Hematopoietic multipotent progenitor cell treated with erythropoietin and hydrocortisone succinate and interleukin-3 and kit ligand, for 17 days (in vitro differentiated cells): ENCODE data around the gene ELN.
"Not testable (repeated sequence)": the region's sequence is repeated elsewhere in the genome, so short reads cannot be mapped to it uniquely, and the experiment has no call there.

Experiments used
- DNase-seq: peaks from one replicate; pipeline ENCODE4 v3.0.0-alpha.2; 2015; ENCODE audit warnings: low spot score

ELN gene

DNA sequence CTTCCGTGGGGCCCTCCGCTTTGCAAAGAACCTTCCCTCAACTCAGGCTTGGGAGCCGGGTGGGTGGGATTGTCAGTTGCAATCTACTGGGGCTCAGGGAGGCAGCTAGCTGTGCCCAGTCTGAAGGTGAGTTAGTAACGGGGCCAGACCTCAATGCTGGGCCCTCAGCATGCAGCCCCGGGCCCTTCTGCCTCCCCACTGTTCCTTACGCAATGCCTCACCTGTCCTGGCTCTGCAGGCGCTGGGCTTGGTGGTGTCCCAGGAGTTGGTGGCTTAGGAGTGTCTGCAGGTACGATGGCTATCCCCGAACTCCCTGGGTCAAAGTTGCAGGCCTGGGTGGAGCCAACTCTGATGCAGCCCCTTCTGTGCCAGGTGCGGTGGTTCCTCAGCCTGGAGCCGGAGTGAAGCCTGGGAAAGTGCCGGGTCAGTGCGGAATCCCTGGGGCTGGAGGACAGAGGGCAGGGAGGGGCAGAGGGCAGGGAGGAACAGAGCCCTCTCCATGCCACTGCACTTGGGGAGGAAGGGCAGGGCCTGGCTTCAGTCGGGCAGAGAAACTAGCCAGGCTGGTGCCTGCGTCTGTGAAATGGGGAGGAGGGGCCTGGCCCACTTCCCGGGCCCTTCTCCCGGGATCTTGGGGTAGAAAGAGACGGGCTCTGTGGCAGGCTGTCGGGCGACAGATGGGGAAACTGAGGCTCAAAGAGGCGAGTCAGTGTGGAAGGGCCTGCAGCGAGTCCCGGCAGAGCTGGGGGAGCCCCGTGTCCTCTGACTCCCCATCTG is 15.0 kb downstream of the ELN start:
- no peak for DNase-seq

DNA sequence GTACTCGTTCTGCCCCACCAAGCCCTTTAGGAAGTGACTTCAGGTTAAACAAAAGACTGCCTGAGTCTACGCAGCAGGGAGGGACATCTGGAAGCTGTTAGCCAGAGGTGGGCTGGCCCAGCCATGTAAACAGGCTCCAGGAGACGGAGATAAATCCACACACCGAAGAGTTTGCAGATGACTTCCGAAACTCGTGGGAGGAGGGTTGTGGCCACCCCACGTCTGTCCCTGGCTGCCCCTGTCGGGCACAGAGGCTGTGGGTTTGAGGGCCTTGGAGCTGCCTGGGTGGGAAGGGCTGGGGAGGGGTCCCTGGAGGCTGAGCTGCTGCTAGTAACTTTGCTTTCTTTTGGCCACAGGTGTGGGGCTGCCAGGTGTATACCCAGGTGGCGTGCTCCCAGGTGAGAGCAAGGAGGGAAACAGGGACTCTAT is 15.6 kb downstream of the ELN start:
- DNase-seq: no peak

DNA sequence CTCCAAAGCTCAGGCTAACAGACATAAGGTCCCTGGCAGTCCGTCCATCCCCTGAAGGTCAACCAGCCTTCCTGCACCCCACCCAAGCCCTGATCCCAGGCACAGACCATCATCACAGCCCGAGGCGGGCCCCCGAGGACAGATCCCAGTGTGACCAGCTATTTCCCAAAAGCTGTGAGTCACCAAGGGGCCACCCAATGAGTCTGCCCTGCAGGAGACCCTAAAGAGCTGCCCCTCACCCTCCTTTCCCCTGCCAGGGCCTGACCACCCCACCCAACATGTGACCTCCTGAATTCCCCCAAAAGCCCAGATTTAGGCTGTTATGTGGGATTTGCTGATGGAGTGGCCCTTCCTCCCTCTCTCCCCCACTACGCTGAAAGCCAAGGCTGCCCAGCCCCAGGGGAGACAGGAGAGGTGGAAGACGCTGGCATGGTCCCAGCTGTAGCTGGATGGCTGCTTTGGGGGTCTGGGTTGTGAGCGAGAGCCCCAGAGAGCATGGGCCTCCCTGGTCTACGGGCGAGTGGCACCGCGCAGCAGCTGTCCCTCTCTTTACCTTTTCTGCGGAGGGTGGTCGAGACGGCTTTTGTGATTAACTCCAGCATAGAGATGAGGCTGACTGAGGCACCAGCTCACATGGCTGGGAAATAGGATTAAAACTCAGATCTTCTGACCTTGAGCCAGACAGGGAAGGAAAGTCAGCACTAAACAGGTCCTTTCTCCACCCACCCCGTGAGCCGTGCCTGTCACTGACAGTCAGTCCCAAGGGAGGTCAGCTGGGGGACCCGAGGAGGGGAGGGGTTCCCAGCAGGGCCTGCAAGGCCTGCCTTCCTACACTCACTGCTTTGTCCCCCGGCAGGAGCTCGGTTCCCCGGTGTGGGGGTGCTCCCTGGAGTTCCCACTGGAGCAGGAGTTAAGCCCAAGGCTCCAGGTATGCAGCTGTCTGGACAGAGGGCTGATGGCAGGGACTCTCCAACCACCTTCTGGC is 16.7 kb downstream of the ELN start:
- DNase-seq: no peak

DNA sequence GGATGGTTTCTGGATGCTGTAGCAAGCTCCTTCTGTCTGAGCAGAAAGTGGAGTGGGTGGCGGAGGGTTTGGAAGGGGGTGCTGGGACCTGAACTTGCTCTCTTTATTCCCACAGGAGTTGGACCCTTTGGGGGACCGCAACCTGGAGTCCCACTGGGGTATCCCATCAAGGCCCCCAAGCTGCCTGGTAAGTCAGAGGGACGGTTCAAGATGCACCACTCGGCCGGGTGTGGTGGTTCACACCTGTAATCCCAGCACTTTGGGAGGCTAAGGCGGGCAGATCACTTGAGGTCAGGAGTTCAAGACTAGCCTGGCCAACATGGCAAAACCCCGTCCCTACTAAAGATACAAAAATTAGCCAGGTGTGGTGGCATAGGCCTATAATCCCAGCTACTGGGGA is 18.6 kb downstream of the ELN start:
- not testable (repeated sequence) for DNase-seq

DNA sequence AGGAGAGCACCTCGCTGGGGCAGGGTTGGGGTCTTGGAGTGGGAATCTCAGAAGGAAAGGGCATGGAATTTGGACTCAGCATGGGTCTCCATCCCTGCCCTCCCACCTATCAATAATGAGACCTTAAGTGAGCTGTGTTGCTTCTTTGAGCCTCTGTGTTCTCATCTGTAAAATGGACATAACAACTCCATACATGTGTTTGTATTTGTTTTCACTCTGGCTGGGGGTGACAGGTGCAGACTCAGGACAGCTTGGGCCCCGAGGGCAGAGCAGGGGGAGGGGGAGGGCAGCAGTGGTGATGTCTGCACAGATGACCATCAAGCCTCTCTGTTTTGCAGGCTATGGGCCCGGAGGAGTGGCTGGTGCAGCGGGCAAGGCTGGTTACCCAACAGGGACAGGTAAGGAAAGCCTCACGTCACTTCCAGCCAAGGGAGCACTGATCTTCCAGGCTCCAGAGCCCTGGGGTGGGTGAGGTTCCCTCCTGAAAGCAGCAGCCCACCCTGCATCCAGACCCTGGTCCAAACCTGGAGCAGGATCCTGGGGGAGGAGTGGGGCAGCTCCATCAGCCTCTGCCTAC is 19.9 kb downstream of the ELN start:
- no peak for DNase-seq

DNA sequence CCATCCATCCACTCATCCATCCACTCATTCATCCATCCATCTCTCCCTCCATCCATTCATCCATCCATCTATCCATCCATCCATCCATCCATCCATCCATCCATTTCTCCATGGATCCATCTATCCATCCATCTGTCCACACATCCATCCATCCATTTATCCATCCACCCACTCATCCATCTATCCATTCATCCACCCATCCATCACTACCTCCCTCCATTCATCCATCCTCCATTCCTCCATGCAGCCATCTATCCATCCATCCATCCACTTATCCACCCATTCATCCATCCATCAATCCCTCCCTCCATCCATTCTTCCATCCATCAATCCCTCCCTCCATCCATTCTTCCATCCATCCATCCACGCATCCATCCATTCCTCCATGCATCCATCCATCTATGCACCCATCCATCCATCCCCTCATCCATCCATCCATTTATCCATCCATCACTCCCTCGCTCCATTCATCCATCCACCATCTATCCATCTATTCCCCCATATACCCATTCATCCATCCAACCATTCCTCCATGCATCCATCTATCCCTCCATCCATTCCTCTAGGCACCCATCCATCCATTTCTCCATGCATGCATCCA is 21.1 kb downstream of the ELN start:
- DNase-seq: no peak

DNA sequence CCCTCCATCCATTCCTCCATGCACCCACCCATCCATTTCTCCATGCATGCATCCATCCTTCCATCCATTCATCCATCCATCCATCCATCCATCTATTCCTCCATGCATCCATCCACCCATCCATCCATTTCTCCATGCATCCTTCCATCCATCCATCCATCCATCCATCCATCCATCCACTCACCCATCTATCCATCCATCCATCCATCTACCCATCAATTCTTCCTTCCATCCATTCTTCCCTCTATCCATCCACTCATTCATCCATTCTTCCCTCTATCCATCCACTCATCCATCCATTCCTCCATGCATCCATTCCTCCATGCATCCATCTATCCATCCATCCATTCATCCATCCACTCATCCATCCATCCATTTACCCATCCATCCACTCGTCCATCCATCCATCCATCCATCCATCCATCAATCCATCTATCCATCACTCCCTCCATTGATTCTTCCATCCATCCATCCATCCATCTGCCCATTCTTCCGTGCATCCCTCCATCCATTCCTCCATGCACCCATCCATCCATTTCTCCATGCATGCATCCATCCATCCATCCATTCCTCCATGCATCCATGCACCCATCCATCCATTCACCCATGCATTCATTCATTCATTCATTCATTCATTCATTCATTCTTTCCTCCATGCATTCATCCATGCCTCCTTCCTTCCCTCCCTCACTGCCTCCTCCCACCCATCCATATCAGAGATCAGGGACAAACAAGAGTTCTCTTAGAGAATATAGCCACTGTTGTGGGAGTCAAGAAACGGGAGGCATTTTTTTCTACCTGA is 22.2 kb downstream of the ELN start:
- DNase-seq: no peak

DNA sequence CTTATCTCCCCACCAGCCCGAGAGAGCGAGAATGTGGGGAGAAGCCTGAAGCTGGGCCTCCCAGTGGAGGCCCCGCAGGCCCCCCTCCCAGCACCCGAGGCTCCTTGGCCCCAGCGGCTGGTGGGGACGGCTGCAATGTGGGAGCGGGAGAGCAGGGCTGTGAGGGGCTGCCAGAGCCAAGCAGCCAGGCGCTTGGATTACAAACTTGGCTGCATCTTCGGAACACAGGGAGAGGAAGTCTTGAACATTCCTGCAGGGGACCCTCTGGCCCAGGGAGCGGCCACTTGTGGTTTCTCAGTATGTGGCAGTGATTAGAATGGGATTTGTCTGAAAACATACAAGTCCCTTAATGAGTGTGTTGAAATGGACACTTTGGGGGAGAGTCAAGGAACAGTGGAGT is 23.2 kb downstream of the ELN start:
- DNase-seq: no peak

DNA sequence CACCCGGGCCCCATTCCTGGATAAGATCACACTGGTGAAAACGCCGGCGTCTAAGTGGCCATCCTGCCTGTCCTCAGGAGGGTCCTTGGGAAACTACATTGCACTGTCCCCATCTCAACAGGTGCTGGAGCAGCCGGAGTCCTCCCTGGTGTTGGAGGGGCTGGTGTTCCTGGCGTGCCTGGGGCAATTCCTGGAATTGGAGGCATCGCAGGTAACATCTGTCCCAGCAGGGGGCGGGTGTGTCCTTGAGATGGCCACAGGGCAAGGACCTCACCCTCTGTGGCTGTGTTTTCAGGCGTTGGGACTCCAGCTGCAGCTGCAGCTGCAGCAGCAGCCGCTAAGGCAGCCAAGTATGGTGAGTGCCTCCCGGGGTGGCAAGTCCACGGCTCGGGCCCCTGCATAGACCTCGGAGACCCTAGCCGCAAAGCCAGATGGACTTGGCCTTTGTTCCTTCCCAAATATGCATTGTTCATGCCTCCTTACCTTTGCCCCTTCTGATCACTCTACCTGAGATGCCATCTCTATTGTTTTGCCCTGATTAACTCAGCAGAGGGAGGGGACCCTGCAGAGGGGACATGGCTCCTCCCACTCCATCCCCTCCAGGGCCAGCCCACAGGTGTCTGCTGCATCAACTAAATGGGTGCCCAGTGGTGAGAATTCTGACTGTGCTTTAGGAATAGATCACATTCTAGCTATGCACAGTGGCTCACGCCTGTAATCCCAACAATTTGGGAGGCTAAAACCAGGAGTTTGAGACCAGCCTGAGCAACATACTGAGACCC is 23.8 kb downstream of the ELN start:
- DNase-seq: no peak

DNA sequence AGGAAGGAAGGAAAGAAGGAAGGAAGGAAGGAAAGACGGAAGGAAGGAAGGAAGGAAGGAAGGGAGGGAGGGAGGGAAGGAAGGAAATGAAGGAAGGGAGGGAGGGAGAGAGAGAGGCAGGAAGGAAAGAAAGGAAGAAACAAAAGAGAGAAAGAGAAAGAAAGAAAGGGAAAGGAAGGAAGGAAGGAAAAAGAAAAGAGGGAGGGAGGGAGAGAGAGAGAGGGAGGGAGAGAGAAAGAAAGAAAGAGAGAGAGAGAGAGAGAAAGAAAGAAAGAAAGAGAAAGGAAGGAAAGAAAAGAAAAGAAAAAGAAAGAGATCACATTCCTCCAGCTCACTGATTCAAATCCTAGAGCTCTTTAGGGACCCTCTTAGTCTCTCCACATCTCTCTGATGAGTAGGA is 24.7 kb downstream of the ELN start:
- DNase-seq: no peak

DNA sequence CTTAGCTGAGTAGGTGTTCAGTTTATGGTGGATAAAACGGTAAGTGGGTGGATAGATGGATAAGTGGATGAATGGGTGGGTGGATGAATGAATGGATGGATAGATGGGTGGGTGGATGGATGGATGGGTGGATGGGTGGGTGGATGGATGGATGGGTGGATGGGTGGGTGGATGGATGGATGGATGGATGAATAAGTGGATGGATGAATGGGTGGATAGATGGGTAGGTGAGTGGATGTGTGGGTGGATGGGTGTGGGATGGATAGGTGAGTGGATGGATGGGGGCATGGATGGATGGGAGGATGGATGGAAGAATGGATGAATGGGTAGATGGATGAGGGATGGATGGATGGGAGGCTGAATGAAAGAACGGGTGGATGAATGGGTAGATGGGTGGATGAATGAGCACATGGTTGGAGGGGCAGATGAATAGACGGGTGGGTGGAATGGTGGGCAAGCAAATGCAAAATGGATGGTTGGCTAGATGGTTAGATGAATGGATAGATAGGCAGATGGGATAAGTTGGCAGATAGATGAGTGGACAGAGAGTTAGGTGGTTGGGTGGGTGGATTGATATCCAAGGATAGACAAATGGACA is 25.7 kb downstream of the ELN start:
- DNase-seq: no peak

DNA sequence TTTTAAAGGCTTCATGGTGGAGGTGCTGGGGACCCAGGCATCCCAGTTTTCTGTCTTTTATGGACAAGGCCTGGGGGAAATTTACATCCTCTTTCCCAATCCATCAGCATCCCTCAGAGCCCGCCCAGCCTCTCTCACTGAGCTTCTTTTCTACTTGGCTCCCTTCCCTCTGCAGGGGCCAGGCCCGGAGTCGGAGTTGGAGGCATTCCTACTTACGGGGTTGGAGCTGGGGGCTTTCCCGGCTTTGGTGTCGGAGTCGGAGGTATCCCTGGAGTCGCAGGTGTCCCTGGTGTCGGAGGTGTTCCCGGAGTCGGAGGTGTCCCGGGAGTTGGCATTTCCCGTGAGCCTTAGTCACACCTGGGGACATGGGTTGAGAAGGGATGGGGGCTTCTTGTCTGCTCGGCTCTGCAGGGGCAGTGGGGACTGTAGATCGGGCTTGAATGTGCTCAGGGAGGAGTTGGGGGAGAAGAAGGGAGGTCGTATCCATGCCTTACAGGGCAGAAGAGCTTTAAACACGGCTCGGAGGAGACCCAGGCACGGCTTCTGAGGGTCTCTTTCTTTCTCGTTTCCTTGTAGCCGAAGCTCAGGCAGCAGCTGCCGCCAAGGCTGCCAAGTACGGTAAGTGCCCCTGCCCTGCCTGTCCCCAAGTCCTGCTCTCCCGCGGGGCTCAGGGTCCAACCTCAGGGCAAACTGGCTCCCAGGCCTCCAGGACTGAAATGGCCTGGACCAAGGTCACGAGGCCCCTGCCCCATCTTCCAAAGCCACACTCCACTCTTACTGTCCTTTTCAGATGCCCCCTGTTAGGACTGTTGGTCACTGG is 28.3 kb downstream of the ELN start:
- DNase-seq: no peak

DNA sequence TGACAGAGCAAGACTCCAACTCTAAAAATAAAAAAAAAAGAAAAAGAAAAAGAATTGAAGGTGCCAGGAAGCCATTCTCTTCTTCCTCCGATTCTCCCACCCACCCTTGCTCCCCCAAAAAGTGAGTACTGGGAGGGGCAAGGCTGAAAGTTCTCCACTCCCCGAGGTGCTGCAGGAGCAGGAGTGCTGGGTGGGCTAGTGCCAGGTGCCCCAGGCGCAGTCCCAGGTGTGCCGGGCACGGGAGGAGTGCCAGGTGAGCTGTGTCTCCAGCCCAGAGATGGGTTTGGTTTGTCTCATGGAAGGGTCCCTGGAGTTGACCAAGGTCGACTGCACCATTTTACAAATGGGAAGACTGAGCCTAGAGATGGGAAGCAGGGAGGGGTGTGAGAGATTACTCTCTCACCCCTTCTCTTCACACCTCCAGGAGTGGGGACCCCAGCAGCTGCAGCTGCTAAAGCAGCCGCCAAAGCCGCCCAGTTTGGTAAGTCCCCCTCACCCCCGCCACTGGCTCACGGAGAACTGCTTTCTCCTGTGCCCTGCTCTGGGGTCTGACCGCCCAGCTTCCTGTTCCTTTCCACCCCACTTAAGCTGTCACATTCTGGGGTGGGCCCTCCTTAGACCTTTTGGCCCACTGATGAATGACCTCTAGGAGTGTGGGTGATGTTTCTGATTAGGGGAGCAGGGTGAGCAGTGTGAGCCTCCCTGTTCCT is 29.4 kb downstream of the ELN start:
- no peak for DNase-seq

DNA sequence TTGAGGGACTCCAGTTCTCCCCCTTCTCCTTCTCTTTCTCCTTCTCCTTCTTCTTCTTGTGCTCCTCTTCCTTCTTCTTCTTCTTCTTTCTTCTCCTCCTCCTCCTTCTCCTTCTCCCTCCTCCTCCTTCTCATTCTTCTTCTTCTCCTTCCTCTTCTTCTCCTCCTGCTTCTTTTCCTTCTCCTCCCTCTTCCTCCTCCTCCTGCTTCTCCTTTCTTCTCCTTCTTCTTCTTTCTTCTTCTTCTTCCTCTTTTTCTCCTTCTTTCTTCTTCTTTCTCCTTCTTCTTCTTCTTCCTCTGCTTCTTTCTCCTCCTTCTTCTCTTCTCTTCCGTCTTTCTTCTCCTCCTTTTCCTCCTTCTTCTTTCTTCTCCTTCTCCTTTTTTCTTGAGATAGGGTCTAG is 30.0 kb downstream of the ELN start:
- no peak for DNase-seq

DNA sequence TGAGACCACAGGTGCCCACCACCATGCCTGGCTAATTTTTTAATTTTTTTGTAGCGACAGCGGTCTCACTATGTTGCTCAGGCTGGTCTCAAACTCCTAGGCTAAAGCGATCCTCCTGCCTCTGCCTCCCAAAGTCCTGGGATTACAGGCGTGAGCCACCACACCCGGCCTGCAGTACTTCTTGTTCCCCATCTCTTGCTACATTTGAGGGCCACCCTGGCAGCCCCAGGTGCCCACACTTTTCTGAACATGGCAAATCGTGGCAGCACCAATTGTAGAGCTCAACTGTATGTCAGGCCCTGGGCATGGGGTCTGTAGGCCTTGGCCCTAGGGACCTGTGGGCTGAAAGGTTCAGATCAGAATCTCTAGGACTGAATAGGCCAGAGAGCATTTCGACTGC is 30.5 kb downstream of the ELN start:
- no peak for DNase-seq

DNA sequence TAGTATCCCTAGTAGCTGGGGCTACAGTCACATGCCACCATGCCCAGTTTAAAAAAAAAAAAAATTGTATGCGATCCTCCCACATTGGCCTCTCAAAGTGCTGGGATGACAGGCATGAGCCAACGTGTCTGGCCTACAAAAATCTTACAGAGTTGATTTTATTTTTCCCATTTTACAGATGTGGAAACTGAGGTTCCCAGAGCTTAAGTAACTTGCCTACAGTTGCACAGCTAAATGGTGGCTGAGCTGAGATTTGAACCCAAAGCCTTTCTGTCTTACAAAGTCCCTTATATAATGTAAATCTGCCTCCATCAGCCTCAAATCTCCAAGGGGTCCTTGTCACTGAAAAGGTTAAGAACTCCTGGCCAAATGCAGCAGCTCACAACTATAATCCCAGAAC is 31.1 kb downstream of the ELN start:
- DNase-seq: no peak

DNA sequence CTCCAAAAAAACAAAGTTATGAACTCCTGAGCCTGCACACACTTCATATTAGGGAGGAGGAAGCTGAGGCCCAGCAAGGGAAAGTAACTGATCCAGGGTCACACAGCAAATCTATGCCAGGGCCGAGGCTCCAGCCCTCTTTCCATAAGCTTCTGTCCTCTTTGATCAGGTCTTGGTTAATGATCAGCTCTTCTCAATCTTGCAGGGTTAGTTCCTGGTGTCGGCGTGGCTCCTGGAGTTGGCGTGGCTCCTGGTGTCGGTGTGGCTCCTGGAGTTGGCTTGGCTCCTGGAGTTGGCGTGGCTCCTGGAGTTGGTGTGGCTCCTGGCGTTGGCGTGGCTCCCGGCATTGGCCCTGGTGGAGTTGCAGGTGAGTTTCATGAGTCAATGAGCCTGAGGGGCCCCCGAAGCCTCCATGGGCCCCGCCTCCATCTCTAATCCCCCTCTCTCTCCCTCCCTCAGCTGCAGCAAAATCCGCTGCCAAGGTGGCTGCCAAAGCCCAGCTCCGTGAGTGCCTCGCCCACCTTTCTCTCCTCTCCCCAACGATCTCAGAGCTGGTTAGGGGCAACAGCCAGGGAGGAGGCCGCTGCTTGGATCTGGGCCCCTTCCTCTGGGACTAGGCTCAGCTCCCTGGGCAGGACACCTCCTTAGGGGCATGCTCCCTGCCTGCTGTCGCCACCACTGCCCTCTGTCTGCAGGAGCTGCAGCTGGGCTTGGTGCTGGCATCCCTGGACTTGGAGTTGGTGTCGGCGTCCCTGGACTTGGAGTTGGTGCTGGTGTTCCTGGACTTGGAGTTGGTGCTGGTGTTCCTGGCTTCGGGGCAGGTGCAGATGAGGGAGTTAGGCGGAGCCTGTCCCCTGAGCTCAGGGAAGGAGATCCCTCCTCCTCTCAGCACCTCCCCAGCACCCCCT is 32.0 kb downstream of the ELN start:
- no peak for DNase-seq
